Pancreas (tissue), 10 donors: Measurements from ENCODE around the gene MEIS1. TPM values are rescaled to one million over a fixed set of nuclear protein-coding genes. Genes with fewer than 3 reads are reported as not detected.

Source experiments
- ATAC-seq, 4 donors: fragments of 200-7000 bp; cut with Tn5 transposase; one replicate each; pipeline versions ENCODE4 v1.8.0 to v1.9.1; 2020; ENCODE audit warnings: mild to moderate bottlenecking in 4 of 4, moderate library complexity in 4 of 4
- DNase-seq, 6 donors: peaks; one replicate each; pipeline ENCODE4 v3.0.0-alpha.2; 2020
- FAIRE-seq: peaks from 2 replicates; lab custom pipeline; 2012; peaks lifted over from hg19 to GRCh38; lab: Jason Lieb, UNC
- H3K27ac ChIP-seq, 4 donors: fragments of 200-600 bp; sonication (generic); 1 replicate in 3 of 4; 2 replicates in 1 of 4; pipeline versions ENCODE4 v1.5.0 to v1.8.0; 2020
- H3K27me3 ChIP-seq, 4 donors: fragments of 200-600 bp; one replicate each; pipeline ENCODE4 v1.8.0; 2021
- H3K36me3 ChIP-seq, 3 donors: fragments of 200-600 bp; sonication (generic) in 1 of 3; one replicate each; pipeline versions ENCODE4 v1.5.0 to v1.8.0; 2020 to 2021
- H3K4me1 ChIP-seq, 3 donors: fragments of 200-600 bp; one replicate each; pipeline ENCODE4 v1.8.0; 2021
- H3K4me3 ChIP-seq, 4 donors: fragments of 200-600 bp; sonication (generic) in 2 of 4; one replicate each; pipeline versions ENCODE4 v1.5.0 to v1.8.0; 2020 to 2021
- H3K9me3 ChIP-seq, 4 donors: fragments of 200-600 bp; one replicate each; pipeline ENCODE4 v1.8.0; 2021
- CTCF ChIP-seq, 4 donors: fragments of 200-600 bp; sonication (generic) in 3 of 4; IDR thresholded peaks; one replicate each; pipeline versions ENCODE4 v1.5.0 to v1.8.0; 2021; ENCODE audit warnings: antibody characterized with exemption in 4 of 4
- WGBS, 2 donors: extraction: QIAGEN DNeasy Blood & Tissue Kit; methylation state at CpG; one replicate each; pipeline ENCODE4 v1.1.7; 2013; 5-methylcytosine and 5-hydroxymethylcytosine counted together
- intact Hi-C, 3 donors: fragments of 100-400 bp; cut with DNase I; formaldehyde crosslinking; loops; one replicate each; pipeline versions ENCODE4 v1.11.1 to v1.14.2; 2022
- polyA plus RNA-seq, 2 donors: library from polyadenylated mRNA; stranded (reverse); fragments of 200-250 nt; gene quantifications; one replicate each; pipeline ENCODE4 v1.2.3, GENCODE V29; 2013
- total RNA-seq, 6 donors: library from RNA; stranded (reverse); fragmentation: NEBNext Ultra II Directional in 4 of 6; extraction: Animal tissue kit (Norgen Biotek cat#: 25700) in 4 of 6; gene quantifications; one replicate each; pipeline versions ENCODE4 v1.2.1 to v1.2.4, GENCODE V29; 2021 to 2023
- donor health status: healthy with polysubstance abuse.
- donor health status: DM: no; HTN: no; CAD: no; lungs with moderate emphysema.
- donor health status: DM: no; HTN: no; CAD: no.
- donor health status: control.
- donor health status: control.
- donor health status: Bipolar disorder and iron deficiency.
- donor health status: DM: yes; HTN: yes; CAD: no.
- donor health status: DM: no; HTN: no; CAD: no.
- donor health status: DM: no; HTN: no; CAD: no.
- donor health status: DM: yes; HTN: yes; CAD: no.

Gene MEIS1
- total and polyA plus RNA-seq, 8 donors, result 41.3 to 129 (median 58.4) TPM

- no peak for FAIRE-seq
- intact Hi-C loops, result loop anchor here in 1 of 3 donors (10.0 kb wide), 1 partner anchor 784 kb away; no protein-coding TSS in a partner anchor
- no peak for DNase-seq
- ATAC-seq, result no peak
- 22 to 28% methylated on average over 9 of the region's 9 CpGs for whole genome bisulfite sequencing, 2 donors
- Histone ChIP-seq H3K36me3 (no peaks in the 10 kb centered on the region), H3K27me3 (no peaks in the 10 kb centered on the region), H3K9me3 (no peaks in the 10 kb centered on the region), H3K4me3 (no peak overlapping the region), H3K4me1 (peaks cover 0 to 6% (median 5%) of the 10 kb centered on the region in 3 donors), H3K27ac (peak overlapping the region in 1 of 4 donors; percentile 11)
- no peak for TF ChIP-seq CTCF (IDR thresholded peaks at IDR 0.05)
Measured at GRCh38 chr2:66430505-66431273, 4.2 kb upstream of the MEIS1 start.

GRCh38 chr2:66431274-66431642 is 3.7 kb upstream of the MEIS1 start:
- peak; percentile 43 for FAIRE-seq
- intact Hi-C loops, result loop anchor here in 1 of 3 donors (10.0 kb wide), 1 partner anchor 784 kb away; no protein-coding TSS in a partner anchor
- no peak overlapping the region for H3K4me3 ChIP-seq
- no peak for ATAC-seq
- H3K9me3 ChIP-seq, result no peaks in the 10 kb centered on the region
- peaks cover 0 to 6% (median 5%) of the 10 kb centered on the region in 3 donors for H3K4me1 ChIP-seq
- no peaks in the 10 kb centered on the region for H3K27me3 ChIP-seq
- no peak for TF ChIP-seq CTCF (IDR thresholded peaks at IDR 0.05)
- H3K27ac ChIP-seq, result no peak overlapping the region
- no peak for DNase-seq
- H3K36me3 ChIP-seq, result no peaks in the 10 kb centered on the region

- ATAC-seq (no peak), FAIRE-seq (no peak), DNase-seq (peak in 4 of 6 donors; percentile 23 to 74 (median 52))
- peaks cover 0 to 6% (median 5%) of the 10 kb centered on the region in 3 donors for H3K4me1 ChIP-seq
- no peak for TF ChIP-seq CTCF (IDR thresholded peaks at IDR 0.05)
- no peak overlapping the region for H3K4me3 ChIP-seq
- 71 to 78% methylated on average over 37 to 39 of the region's 39 CpGs for WGBS, 2 donors
- H3K27me3 ChIP-seq, result no peaks in the 10 kb centered on the region
- no peaks in the 10 kb centered on the region for H3K36me3 ChIP-seq
- H3K9me3 ChIP-seq, result no peaks in the 10 kb centered on the region
- intact Hi-C loops, result loop anchor here in 1 of 3 donors (10.0 kb wide), 1 partner anchor 783 kb away; no protein-coding TSS in a partner anchor
- H3K27ac ChIP-seq, result peak overlapping the region in 1 of 4 donors; percentile 17
Measured at GRCh38 chr2:66431846-66432587, 2.9 kb upstream of the MEIS1 start.

- H3K4me1 ChIP-seq, result peaks cover 0 to 6% (median 5%) of the 10 kb centered on the region in 3 donors
- TF ChIP-seq CTCF (IDR thresholded peaks at IDR 0.05), result no peak
- intact Hi-C loops, result loop anchor here in 1 of 3 donors (10.0 kb wide), 1 partner anchor 782 kb away; no protein-coding TSS in a partner anchor
- H3K9me3 ChIP-seq, result no peaks in the 10 kb centered on the region
- peak; percentile 90 to 96 (median 94) for DNase-seq
- 0 to 1% methylated on average over 51 of the region's 51 CpGs for WGBS, 2 donors
- peak overlapping the region; percentile 43 to 74 (median 66) for H3K4me3 ChIP-seq
- ATAC-seq, result peak; percentile 72 to 83 (median 78)
- H3K27ac ChIP-seq, result peak overlapping the region; percentile 87 to 99 (median 92)
- no peaks in the 10 kb centered on the region for H3K27me3 ChIP-seq
- FAIRE-seq, result no peak
- H3K36me3 ChIP-seq, result no peaks in the 10 kb centered on the region
Measured at GRCh38 chr2:66432801-66433694, 1.9 kb upstream of the MEIS1 start.
